Suppressor macrophage (primary cell): ENCODE data around the gene ZDHHC23.

Source experiments
- DNase-seq, 4 experiments: peaks; one replicate each; pipeline ENCODE4 v3.0.0-alpha.2; 2020 to 2022

Gene ZDHHC23

GRCh38 chr3:114011059-114011797 is 63.4 kb downstream of the ZDHHC23 start:
- DNase-seq: peak in 2 of 4 experiments; percentile 2
